Osteoblast (primary cell): ENCODE measurements around the gene ENDOV. TPM values are rescaled to one million over a fixed set of nuclear protein-coding genes. Genes with fewer than 3 reads are reported as not detected.

Experiments
- DNase-seq: peaks from one replicate; pipeline ENCODE4 v3.0.0; 2011; ENCODE audit warnings: low spot score, mixed read lengths; ENCODE audit not compliant: insufficient read length; ENCODE audit errors: missing footprints
- H2AFZ ChIP-seq: 2 replicates; pipeline ENCODE4 v1.6.0; 2011; ENCODE audit warnings: mild to moderate bottlenecking, low read length
- H3K27ac ChIP-seq: 2 replicates; pipeline ENCODE4 v1.5.1; 2011; ENCODE audit warnings: mild to moderate bottlenecking, low read depth, low read length, moderate library complexity
- H3K27me3 ChIP-seq: 2 replicates; pipeline ENCODE4 v1.6.0; 2012; ENCODE audit warnings: mild to moderate bottlenecking, control low read depth, inconsistent platforms, low read length, moderate library complexity; ENCODE audit not compliant: insufficient read depth
- H3K36me3 ChIP-seq: 2 replicates; pipeline ENCODE4 v1.5.1; 2011; ENCODE audit warnings: mild to moderate bottlenecking, low read length, control low read depth, moderate library complexity; ENCODE audit not compliant: insufficient read depth
- H3K4me1 ChIP-seq: 2 replicates; pipeline ENCODE4 v1.5.1; 2011; ENCODE audit warnings: mild to moderate bottlenecking, low read length, control low read depth, moderate library complexity; ENCODE audit not compliant: insufficient read depth
- H3K4me2 ChIP-seq: 2 replicates; pipeline ENCODE4 v1.6.0; 2011; ENCODE audit warnings: mild to moderate bottlenecking, low read length; ENCODE audit not compliant: insufficient read depth
- H3K4me3 ChIP-seq: fragments of 200-600 bp; sonication (generic); 3 replicates; pipeline ENCODE4 v1.5.1; 2012; ENCODE audit warnings: mild to moderate bottlenecking, low read length, inconsistent platforms; ENCODE audit not compliant: insufficient read depth
- H3K79me2 ChIP-seq: 2 replicates; pipeline ENCODE4 v1.6.0; 2012; ENCODE audit warnings: mild to moderate bottlenecking, low read length, control low read depth, inconsistent platforms; ENCODE audit not compliant: insufficient read depth
- H3K9me3 ChIP-seq: 2 replicates; pipeline ENCODE4 v1.5.1; 2011; ENCODE audit warnings: low read depth, low read length, control low read depth
- H4K20me1 ChIP-seq: 2 replicates; pipeline ENCODE4 v1.6.0; 2012; ENCODE audit warnings: mild to moderate bottlenecking, low read length, control low read depth; ENCODE audit not compliant: insufficient read depth
- small RNA-seq: library from RNA; depleted of rRNA; stranded (forward); fragments of <200 nt; gene quantifications from one replicate; pipeline ENCODE3, GENCODE V24; 2012
- total RNA-seq: library from RNA; depleted of rRNA; stranded (reverse); fragments of >200 nt; gene quantifications from 2 replicates; pipeline ENCODE4 v1.2.3, GENCODE V29; 2012
- TF ChIP-seq, protein P1 (sequence below): IDR thresholded peaks from 2 replicates; pipeline ENCODE4 v1.5.1; 2011; ENCODE audit warnings: mild to moderate bottlenecking, low read depth, low read length, moderate library complexity; ENCODE audit errors: extremely low read depth

ENDOV gene
- total RNA-seq, 1 donor: 19.5 TPM

DNA sequence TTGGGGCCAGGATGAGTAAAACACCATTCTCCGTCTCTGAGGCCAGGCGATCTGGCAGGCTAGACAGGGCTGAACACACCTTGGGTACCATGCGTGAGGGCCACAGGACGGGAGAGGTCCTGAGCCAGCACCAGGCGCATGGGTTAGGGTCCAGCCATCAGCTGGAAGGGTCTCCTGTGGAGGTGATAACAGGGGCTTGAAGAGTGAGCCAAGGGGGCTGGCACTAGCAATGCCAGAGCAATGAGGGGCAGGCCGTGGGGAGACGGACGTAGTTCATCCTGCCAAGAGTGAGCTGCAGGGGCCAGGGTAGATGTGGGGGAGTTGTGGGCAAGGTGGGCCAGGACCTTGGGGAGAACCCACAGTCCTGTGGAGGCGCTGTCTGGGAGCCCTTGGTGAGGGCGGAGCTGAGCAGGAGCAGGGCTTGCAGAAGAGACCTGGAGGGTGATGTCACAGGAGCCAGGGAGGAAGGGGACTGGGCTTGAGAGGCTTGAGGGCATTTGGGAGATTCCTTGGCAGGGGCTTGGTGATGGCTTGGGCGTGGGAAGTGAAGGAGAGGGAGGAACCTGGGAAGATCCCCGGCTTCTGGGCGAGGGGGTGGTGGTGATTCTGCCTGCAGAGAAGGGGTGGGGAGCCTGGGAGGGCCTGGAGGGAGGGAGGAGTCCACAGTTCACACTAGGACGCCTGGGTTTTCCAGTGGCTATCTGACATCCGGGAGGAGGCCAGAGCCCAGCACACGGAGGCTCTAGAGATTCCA, 67.8 kb downstream of the ENDOV start:
- no peaks in the 10 kb centered on the region for H4K20me1 ChIP-seq
- H3K27ac ChIP-seq: no peak overlapping the region
- H3K79me2 ChIP-seq: no peaks in the 10 kb centered on the region
- TF ChIP-seq, protein P1, sequence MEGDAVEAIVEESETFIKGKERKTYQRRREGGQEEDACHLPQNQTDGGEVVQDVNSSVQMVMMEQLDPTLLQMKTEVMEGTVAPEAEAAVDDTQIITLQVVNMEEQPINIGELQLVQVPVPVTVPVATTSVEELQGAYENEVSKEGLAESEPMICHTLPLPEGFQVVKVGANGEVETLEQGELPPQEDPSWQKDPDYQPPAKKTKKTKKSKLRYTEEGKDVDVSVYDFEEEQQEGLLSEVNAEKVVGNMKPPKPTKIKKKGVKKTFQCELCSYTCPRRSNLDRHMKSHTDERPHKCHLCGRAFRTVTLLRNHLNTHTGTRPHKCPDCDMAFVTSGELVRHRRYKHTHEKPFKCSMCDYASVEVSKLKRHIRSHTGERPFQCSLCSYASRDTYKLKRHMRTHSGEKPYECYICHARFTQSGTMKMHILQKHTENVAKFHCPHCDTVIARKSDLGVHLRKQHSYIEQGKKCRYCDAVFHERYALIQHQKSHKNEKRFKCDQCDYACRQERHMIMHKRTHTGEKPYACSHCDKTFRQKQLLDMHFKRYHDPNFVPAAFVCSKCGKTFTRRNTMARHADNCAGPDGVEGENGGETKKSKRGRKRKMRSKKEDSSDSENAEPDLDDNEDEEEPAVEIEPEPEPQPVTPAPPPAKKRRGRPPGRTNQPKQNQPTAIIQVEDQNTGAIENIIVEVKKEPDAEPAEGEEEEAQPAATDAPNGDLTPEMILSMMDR: no peak
- H3K4me1 ChIP-seq: no peaks in the 10 kb centered on the region
- H3K4me3 ChIP-seq: no peak overlapping the region
- peaks cover 73% of the 10 kb centered on the region for H3K27me3 ChIP-seq
- H3K4me2 ChIP-seq: no peak overlapping the region
- peak; percentile 77 for DNase-seq
- no peaks in the 10 kb centered on the region for H3K36me3 ChIP-seq
- no peak overlapping the region for H2AFZ ChIP-seq
- no peaks in the 10 kb centered on the region for H3K9me3 ChIP-seq

DNA sequence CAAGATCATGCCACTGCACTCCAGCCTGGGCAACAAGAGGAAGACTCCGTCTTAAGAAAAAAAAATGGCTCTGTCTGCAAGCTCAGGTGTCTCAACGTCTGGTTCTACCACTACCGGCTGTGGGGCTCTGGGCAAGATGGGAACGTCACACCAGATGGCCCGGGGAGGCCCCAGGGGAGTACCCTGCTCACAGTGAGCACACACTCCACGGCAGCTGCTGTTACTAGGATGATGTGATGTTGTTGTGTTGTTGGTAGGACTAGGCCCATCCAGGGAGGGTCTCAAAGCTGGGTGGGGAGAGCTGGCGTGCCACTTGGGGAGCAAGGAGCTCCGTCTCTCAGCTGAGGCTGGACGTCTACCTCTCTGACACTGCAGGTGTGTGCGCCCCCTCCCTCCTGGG, 70.9 kb downstream of the ENDOV start:
- Histone ChIP-seq H3K27ac (no peak overlapping the region), H3K36me3 (no peaks in the 10 kb centered on the region), H3K4me2 (no peak overlapping the region), H3K79me2 (no peaks in the 10 kb centered on the region), H2AFZ (no peak overlapping the region), H3K27me3 (peaks cover 53% of the 10 kb centered on the region), H4K20me1 (no peaks in the 10 kb centered on the region), H3K4me3 (no peak overlapping the region), H3K9me3 (no peaks in the 10 kb centered on the region), H3K4me1 (no peaks in the 10 kb centered on the region)
- TF ChIP-seq, protein P1: no peak
- DNase-seq: peak; percentile 81

DNA sequence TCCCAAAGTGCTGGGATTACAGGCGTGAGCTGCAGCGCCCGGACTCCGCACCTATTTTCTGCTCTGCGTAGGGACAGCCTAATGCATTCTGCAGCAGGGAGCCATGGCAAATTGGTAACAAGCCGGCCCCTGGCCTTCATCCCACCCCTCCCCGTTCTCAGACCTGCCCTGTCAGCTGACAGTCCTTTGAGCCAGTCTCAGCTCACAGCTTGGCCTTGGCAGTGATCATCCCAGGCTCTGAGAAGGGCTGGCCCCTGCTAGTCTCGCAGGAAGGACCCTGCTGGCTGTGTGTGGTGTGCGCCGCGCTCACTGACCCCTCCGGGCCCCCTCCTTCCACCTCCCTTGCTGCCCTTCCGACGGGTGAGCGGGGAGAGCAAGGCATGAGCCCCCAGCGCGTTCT, 71.7 kb downstream of the ENDOV start:
- Histone ChIP-seq H3K27me3 (peaks cover 49% of the 10 kb centered on the region), H3K4me3 (no peak overlapping the region), H3K27ac (no peak overlapping the region), H2AFZ (no peak overlapping the region), H3K4me1 (no peaks in the 10 kb centered on the region), H3K9me3 (no peaks in the 10 kb centered on the region), H3K79me2 (no peaks in the 10 kb centered on the region), H3K4me2 (no peak overlapping the region), H3K36me3 (no peaks in the 10 kb centered on the region), H4K20me1 (no peaks in the 10 kb centered on the region)
- TF ChIP-seq, protein P1: no peak
- peak; percentile 39 for DNase-seq

DNA sequence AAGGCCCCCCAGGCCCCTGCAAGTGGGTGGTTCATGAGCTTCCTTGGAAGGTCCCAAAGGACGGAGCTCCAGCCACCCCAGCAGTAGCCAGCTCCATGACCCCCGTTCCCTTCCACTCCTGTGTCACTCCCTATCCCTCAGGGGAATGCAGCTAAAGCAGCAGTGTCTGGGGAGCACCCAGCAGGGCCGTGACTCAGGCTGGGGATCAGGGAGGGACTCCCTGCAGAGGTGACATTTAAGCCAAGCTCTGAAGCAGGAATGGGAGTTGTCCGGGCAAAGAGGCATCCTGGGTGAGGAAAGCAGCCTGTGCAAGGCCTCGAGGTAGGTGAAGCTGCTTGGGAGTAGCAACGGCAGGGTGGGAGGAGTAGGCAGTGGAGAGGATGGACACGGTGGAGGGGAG, 72.5 kb downstream of the ENDOV start:
- H4K20me1 ChIP-seq: no peaks in the 10 kb centered on the region
- peaks cover 41% of the 10 kb centered on the region for H3K27me3 ChIP-seq
- no peaks in the 10 kb centered on the region for H3K9me3 ChIP-seq
- no peak overlapping the region for H2AFZ ChIP-seq
- no peak overlapping the region for H3K27ac ChIP-seq
- no peak overlapping the region for H3K4me2 ChIP-seq
- H3K79me2 ChIP-seq: no peaks in the 10 kb centered on the region
- no peak overlapping the region for H3K4me3 ChIP-seq
- H3K36me3 ChIP-seq: no peaks in the 10 kb centered on the region
- TF ChIP-seq, protein P1: no peak
- H3K4me1 ChIP-seq: no peaks in the 10 kb centered on the region
- peak; percentile 66 for DNase-seq

Small RNAs within 50 kb of the gene (small RNA-seq; reads per million reads assigned to genes)
- gene MIR4730: not detected

Other genes with a start within 250 kb of the ENDOV start
- not detected in 2 replicates for gene CARD14, start 245.1 kb upstream of the ENDOV start, total RNA-seq
- 15.9 and 19.4 TPM in 2 replicates for gene SGSH, start 194.8 kb upstream of the ENDOV start, total RNA-seq
- 12.7 and 17.4 TPM in 2 replicates for gene SLC26A11, start 194.7 kb upstream of the ENDOV start, total RNA-seq
- 134 and 143 TPM in 2 replicates for gene RNF213, start 154.3 kb upstream of the ENDOV start, total RNA-seq
- under 0.01 and 0.29 TPM in 2 replicates for gene NPTX1, start 61.4 kb downstream of the ENDOV start, total RNA-seq
- gene RPTOR, start 129.7 kb downstream of the ENDOV start, total RNA-seq: 26.5 and 27.9 TPM in 2 replicates